ENCODE results near the gene DUSP22.

Gene DUSP22

DNA sequence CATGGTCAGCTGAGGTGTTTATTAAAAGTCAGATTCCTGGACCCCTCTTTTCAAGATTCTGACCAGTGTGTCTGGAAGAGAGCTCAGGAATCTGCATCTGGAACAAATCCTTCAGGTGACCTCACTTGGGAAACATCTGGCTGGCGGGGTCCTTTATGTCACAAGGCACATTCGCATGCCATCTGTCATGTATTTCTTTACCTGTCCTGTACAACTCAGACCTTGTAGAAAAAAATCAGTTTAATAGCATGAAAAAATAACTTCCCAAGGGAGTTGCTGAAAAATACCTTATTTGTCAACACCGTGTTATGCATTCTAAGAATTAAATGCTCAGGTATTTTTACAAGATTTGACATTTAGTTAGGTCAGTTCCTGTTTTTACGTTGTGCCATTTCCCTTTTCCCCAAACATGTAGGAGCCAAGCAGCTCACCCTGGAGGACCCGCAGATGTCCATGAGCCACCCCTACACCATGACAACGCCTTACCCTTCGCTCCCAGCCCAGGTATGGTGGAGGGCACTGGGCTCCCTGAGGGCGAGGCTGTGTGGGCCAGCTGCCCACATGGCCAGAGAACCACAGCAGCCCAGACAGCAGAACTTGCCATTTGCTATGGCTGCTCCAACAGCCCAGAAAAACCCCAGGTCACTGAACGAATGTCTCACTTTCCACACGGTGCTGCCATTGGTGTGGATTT is 103.3 kb downstream of the DUSP22 start:
- DNase-seq (ENCODE audit: low read depth): no peak

DNA sequence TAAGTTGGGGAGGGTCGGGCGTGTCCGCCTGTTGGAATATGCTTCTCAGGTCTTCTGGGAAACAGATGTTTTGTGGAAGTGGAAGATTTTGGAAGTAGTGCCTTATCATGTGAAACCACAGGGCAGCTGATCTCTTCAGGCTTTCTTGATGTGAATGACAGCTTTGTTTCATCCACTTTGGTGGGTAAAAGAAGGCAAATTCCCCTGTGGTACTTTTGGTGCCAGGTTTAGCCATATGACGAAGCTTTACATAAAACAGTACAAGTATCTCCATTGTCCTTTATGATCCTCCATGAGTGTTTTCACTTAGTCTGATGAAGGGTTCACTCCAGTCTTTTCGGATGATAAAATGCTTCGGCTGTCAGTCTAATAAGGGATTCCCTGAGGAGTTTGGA is 103.8 kb downstream of the DUSP22 start:
- DNase-seq (ENCODE audit: low read depth): no peak

DNA sequence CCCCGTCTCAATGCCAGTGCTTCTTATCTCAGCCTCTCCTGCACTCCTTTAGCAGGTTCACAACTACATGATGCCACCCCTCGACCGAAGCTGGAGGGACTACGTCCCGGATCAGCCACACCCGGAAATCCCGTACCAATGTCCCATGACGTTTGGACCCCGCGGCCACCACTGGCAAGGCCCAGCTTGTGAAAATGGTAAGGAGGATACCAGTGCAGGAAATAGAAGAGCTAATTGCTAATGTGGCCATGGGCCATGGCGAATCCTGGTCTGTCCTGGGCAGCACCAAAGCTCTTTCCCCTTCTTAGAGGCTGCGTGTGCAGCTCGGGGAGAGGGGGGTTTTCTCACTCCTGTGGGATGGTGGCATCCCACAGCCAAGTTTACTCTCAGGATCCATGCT is 104.8 kb downstream of the DUSP22 start:
- DNase-seq (ENCODE audit: low read depth): no peak

DNA sequence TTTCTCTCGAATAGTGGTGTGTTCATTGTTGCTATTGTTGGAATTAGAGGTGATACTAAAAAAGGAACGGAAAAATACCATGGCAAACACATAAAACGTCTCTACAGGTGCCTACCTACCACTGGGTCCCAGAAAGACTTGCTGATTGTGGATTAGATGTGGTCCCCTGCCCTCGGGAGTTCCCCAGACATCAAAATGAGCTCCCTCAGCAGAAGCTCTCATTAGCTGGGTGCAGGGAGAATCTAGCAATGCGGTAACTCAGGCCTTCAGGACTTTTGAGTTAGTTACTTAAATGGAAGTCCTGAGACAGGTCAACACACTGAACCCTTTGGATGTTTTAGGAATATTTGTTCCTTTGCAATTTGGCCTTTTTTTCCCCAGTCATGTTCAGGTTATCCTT is 105.3 kb downstream of the DUSP22 start:
- DNase-seq (ENCODE audit: low read depth): no peak

DNA sequence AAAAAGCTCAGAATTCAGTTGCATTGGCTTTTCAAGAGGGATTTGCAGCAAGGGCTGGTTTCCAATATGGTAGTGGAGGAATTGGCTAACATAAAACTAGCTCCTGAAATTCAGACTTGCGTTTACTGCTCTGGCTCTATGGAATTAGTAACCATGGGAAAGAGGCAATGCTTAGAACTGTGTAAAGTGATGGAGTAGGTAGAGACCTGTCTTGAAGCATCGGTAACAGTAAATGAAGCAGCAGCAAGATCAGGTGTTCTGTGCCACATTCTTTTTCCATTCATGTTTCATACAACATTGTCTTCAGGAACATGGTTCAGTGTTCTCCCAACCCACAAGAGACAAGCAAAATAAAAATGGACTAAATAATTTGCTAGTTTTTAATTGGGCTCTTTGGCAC is 105.8 kb downstream of the DUSP22 start:
- no peak for DNase-seq (ENCODE audit: low read depth)

DNA sequence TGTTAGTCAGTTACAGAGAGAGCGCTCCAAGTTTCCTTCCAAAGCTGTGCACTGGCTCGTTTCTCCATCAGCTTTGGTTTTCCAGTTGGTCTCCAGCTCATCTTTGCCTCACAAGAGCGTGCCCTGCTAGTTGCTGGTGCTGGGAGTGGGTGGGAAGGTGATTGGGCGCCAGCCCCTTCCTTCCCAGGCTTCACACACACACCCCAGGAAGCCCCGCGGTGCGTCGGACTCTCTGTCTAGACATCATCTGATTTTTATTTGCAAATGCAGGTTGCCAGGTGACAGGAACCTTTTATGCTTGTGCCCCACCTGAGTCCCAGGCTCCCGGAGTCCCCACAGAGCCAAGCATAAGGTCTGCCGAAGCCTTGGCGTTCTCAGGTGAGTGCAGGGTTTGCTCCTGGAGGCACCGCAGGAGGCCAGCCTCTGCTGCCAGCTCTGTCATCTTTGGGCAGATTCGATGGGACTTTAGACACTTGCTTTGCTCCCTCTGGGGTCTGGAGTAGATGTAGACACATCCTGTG is 106.3 kb downstream of the DUSP22 start:
- DNase-seq (ENCODE audit: low read depth): no peak

GRCh38 chr6:399785-400534 is 107.7 kb downstream of the DUSP22 start:
- no peak for DNase-seq (ENCODE audit: low read depth)

GRCh38 chr6:400815-401214 is 108.5 kb downstream of the DUSP22 start:
- DNase-seq (ENCODE audit: low read depth): no peak

Measured in activated T-cell treated with anti-CD3 and anti-CD28 coated beads for 1 hour (primary cell).